Neural crest cell (in vitro differentiated cells): Measurements from ENCODE around the gene MUC2. TPM values are rescaled to one million over a fixed set of nuclear protein-coding genes. Genes with fewer than 3 reads are reported as not detected.

Source experiments
- DNase-seq: peaks from one replicate; pipeline ENCODE4 v3.0.0; 2021; ENCODE audit warnings: low read depth, mixed read lengths, low spot score
- H3K27ac Mint-ChIP-seq: one replicate; pipeline ENCODE4 v1.8.0; 2021; ENCODE audit warnings: mild to moderate bottlenecking, mixed read lengths; ENCODE audit not compliant: unreplicated experiment
- H3K27me3 Mint-ChIP-seq: 2 replicates; pipeline ENCODE4 v1.8.0; 2021; ENCODE audit warnings: low read depth, mild to moderate bottlenecking, mixed read lengths
- H3K36me3 Mint-ChIP-seq: 2 replicates; pipeline ENCODE4 v1.8.0; 2021; ENCODE audit warnings: low read depth, mild to moderate bottlenecking, mixed read lengths
- H3K4me1 Mint-ChIP-seq: 2 replicates; pipeline ENCODE4 v1.8.0; 2021; ENCODE audit warnings: mixed read lengths
- H3K4me3 Mint-ChIP-seq: one replicate; pipeline ENCODE4 v1.8.0; 2021; ENCODE audit warnings: mild to moderate bottlenecking, mixed read lengths
- H3K9me3 Mint-ChIP-seq: 2 replicates; pipeline ENCODE4 v1.8.0; 2021; ENCODE audit warnings: mixed read lengths
- total RNA-seq: library from RNA; stranded (reverse); gene quantifications from 2 replicates; pipeline ENCODE4 v1.2.1, GENCODE V29; 2021
- TF ChIP-seq, protein P1 (sequence below): fragments of 200-600 bp; sonication (generic); conservative IDR thresholded peaks from 2 replicates; pipeline ENCODE4 v1.5.0; 2021; ENCODE audit warnings: antibody characterized with exemption, mild to moderate bottlenecking

MUC2 gene
- total RNA-seq, 1 donor from 2014 or later, result not detected

DNA sequence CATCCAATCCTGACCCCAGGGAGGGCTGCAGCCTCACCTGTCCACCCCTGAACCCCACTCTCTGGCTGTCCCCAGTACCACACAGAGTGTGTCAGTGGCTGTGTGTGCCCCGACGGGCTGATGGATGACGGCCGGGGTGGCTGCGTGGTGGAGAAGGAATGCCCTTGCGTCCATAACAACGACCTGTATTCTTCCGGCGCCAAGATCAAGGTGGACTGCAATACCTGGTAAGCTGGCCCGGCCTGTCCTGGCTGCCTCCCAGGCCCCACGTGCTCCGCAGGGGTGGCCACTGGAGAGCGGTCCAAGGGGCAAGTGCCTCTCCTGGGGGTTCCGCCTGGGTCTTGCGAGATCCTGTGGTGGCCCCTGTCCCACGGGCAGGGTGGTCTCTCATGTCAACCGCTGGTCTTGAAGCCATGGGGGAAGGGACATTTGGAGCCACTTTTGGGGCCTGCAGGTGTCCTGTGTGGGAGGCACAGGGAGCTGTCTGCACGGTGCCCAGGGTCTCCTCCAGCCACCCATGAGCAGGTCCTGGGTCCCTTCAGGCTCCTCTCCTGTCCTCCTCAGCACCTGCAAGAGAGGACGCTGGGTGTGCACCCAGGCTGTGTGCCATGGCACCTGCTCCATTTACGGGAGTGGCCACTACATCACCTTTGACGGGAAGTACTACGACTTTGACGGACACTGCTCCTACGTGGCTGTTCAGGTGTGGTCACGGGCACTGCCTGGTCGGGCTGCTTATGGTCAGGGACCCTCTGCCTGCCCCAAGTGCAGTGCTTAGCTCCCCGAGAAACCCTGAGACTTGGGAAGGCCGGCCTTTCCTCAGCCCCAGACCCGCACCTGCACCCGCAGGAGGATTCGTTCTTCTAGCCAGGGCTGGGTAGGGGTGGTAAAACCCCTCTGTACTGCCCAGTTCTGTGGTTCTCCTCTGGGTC lies 11.8 kb downstream of the MUC2 start:
- H3K27me3 Mint-ChIP-seq, result no peaks in the 10 kb centered on the region
- H3K9me3 Mint-ChIP-seq, result peaks cover 5% of the 10 kb centered on the region
- DNase-seq, result no peak
- no peaks in the 10 kb centered on the region for H3K4me1 Mint-ChIP-seq
- H3K27ac Mint-ChIP-seq, result no peak overlapping the region
- no peak overlapping the region for H3K4me3 Mint-ChIP-seq
- no peaks in the 10 kb centered on the region for H3K36me3 Mint-ChIP-seq
- TF ChIP-seq, protein P1, sequence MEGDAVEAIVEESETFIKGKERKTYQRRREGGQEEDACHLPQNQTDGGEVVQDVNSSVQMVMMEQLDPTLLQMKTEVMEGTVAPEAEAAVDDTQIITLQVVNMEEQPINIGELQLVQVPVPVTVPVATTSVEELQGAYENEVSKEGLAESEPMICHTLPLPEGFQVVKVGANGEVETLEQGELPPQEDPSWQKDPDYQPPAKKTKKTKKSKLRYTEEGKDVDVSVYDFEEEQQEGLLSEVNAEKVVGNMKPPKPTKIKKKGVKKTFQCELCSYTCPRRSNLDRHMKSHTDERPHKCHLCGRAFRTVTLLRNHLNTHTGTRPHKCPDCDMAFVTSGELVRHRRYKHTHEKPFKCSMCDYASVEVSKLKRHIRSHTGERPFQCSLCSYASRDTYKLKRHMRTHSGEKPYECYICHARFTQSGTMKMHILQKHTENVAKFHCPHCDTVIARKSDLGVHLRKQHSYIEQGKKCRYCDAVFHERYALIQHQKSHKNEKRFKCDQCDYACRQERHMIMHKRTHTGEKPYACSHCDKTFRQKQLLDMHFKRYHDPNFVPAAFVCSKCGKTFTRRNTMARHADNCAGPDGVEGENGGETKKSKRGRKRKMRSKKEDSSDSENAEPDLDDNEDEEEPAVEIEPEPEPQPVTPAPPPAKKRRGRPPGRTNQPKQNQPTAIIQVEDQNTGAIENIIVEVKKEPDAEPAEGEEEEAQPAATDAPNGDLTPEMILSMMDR, result no peak

DNA sequence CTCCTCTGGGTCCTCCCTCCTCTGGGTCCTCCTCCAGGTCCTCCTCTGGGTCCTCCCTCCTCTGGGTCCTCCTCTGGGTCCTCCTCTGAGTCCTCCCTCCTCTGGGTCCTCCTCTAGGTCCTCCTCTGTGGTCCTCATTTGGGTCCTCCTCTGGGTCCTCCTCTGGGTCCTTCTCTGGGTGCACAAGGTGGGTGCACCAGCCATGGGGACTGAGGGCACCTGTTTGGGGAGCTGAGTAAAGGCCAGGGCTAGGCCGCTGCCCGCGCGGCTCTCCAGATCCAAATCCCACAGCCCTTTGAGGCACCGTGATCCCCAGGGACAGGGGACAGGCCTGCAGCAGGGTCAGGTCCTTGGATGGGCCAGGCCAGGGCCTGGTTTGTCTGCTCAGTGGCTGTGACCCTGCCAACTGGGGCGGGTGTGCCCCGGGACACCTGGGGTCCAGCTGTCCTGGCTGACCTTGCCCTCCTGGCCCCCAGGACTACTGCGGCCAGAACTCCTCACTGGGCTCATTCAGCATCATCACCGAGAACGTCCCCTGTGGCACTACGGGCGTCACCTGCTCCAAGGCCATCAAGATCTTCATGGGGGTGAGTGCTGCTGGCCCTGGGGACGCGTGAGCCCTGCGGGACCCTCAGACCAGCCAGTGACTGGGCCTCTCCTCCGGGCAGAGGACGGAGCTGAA lies 12.7 kb downstream of the MUC2 start:
- Mint-ChIP-seq H3K27ac (no peak overlapping the region), H3K4me1 (no peaks in the 10 kb centered on the region), H3K36me3 (no peaks in the 10 kb centered on the region), H3K4me3 (no peak overlapping the region), H3K9me3 (peaks cover 8% of the 10 kb centered on the region), H3K27me3 (no peaks in the 10 kb centered on the region)
- TF ChIP-seq, protein P1, result no peak
- no peak for DNase-seq

DNA sequence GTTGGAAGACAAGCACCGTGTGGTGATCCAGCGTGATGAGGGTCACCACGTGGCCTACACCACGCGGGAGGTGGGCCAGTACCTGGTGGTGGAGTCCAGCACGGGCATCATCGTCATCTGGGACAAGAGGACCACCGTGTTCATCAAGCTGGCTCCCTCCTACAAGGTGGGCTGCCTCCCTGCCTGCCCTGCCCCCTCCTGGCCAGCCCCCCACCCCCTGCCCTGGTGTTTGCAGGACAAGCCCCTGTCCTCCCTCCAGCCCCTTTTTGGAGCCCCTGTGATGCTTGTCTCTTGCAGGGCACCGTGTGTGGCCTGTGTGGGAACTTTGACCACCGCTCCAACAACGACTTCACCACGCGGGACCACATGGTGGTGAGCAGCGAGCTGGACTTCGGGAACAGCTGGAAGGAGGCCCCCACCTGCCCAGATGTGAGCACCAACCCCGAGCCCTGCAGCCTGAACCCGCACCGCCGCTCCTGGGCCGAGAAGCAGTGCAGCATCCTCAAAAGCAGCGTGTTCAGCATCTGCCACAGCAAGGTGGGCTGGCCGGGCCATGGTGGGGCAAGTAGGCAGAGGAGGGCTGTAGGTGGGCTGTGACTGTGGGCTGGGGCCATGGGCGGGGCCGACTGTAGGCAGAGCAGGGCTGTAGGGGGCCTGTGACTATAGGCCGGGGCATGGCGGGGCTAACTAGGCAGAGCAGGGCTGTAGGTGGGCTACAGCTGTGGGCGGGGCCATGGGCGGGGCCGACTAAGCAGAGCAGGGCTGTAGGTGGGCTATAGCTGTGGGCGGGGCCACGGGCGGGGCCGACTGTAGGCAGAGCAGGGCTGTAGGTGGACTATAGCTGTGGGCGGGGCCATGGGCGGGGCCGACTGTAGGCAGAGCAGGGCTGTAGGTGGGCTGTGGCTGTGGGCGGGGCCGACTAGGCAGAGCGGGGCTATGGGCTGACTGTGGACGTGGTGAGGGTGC lies 13.6 kb downstream of the MUC2 start:
- H3K36me3 Mint-ChIP-seq, result no peaks in the 10 kb centered on the region

DNA sequence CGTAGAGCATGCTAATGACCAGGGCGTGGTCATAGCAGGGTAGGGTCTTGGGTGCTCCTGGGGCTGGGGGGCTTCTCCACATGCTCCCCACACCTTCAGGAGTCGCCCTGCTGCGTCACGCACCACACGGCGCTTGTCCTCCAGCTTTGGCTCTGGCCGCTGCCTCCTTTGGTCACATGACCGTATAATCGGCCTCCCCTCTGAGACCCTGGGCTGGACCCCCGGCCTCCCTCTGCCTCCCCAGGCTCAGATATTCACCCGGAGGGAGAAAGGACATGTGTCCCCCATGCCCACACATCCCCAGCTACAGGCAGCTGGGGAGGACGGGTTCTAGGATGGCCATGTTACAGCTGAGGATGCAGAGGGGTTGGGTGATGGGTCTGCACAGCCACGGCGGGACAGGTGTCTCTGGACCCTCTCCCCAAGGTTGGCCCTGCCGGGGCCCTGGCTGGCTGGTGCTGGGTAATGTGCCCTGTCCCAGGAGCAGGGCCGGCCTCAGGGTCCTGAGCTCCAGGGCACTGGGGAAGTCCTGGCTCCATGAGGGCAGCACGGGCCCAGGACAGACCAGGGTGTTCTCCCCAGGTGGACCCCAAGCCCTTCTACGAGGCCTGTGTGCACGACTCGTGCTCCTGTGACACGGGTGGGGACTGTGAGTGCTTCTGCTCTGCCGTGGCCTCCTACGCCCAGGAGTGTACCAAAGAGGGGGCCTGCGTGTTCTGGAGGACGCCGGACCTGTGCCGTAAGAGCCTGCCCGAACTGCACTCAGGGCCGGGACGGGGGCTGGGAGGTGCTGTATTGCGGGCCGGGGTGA lies 14.5 kb downstream of the MUC2 start:
- Mint-ChIP-seq H3K4me1 (no peaks in the 10 kb centered on the region), H3K9me3 (peaks cover 8% of the 10 kb centered on the region), H3K27me3 (no peaks in the 10 kb centered on the region), H3K36me3 (no peaks in the 10 kb centered on the region), H3K27ac (no peak overlapping the region), H3K4me3 (no peak overlapping the region)
- no peak for DNase-seq
- TF ChIP-seq, protein P1, result no peak

More for the DNA sequence above, 13.6 kb downstream of the MUC2 start:
- TF ChIP-seq, protein P1, result no peak
- DNase-seq, result no peak
- no peak overlapping the region for H3K4me3 Mint-ChIP-seq
- H3K27ac Mint-ChIP-seq, result no peak overlapping the region
- no peaks in the 10 kb centered on the region for H3K27me3 Mint-ChIP-seq
- peaks cover 8% of the 10 kb centered on the region for H3K9me3 Mint-ChIP-seq
- H3K4me1 Mint-ChIP-seq, result no peaks in the 10 kb centered on the region
